ENCODE results near the gene HYKK. TPM values are rescaled to one million over a fixed set of nuclear protein-coding genes. Genes with fewer than 3 reads are reported as not detected.

The HYKK gene
- total and polyA plus RNA-seq, 2 donors (not counting 1 experiment from before 2014, with no cell fraction given), result 0.28 to 0.42 TPM

GRCh38 chr15:78540871-78541743 is 33.7 kb downstream of the HYKK start:
- peak overlapping the region; percentile 79 for H2AFZ ChIP-seq (ENCODE audit: insufficient read depth, low read depth, low read length, poor library complexity, severe bottlenecking)
- CTCF ChIA-PET, result interaction anchor here (1.0 kb wide), 1 partner anchor 25 kb away, joined by 4 read pairs; the partner anchor contains the start of gene CHRNA5
- no peaks in the 10 kb centered on the region for H3K27me3 Mint-ChIP-seq
- H3K9ac ChIP-seq (ENCODE audit: low read length), result peak overlapping the region; percentile 97
- H3K4me2 ChIP-seq (replicated peaks; ENCODE audit: low read depth, low read length, poor library complexity, severe bottlenecking), result peak overlapping the region; percentile 94
- no peak for TF ChIP-seq EZH2 (IDR thresholded peaks at IDR 0.05; ENCODE audit: borderline replicate concordance, insufficient read depth, low read depth, low read length, poor library complexity, severe bottlenecking)
- TF ChIP-seq, protein P1, sequence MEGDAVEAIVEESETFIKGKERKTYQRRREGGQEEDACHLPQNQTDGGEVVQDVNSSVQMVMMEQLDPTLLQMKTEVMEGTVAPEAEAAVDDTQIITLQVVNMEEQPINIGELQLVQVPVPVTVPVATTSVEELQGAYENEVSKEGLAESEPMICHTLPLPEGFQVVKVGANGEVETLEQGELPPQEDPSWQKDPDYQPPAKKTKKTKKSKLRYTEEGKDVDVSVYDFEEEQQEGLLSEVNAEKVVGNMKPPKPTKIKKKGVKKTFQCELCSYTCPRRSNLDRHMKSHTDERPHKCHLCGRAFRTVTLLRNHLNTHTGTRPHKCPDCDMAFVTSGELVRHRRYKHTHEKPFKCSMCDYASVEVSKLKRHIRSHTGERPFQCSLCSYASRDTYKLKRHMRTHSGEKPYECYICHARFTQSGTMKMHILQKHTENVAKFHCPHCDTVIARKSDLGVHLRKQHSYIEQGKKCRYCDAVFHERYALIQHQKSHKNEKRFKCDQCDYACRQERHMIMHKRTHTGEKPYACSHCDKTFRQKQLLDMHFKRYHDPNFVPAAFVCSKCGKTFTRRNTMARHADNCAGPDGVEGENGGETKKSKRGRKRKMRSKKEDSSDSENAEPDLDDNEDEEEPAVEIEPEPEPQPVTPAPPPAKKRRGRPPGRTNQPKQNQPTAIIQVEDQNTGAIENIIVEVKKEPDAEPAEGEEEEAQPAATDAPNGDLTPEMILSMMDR (IDR thresholded peaks at IDR 0.05), result no peak
- intact Hi-C loops (cut with micrococcal nuclease), result loop anchor here (1.0 kb wide), 5 partner anchors 24 to 464 kb away; partner anchors contain the start of genes CHRNA5, HYKK, IREB2 and SKIC8
- H4K20me1 ChIP-seq (ENCODE audit: control insufficient read depth, insufficient read depth, low read length, poor library complexity, severe bottlenecking), result peaks cover 3% of the 10 kb centered on the region
- peak overlapping the region; percentile 89 to 99 (median 97) for H3K4me3 ChIP-seq (ENCODE audit: control extremely low read depth in 1 of 5, extremely low read depth in 1 of 5, insufficient read depth in 1 of 5, low read depth in 2 of 5, low read length in 4 of 5)
- no peak for ATAC-seq (ENCODE audit: low read depth)
- no peaks in the 10 kb centered on the region for H3K9me3 Mint-ChIP-seq (ENCODE audit: insufficient read depth)
- H3K79me2 ChIP-seq (ENCODE audit: control insufficient read depth, insufficient read depth, low read length), result peaks cover 24% of the 10 kb centered on the region
- H3K36me3 ChIP-seq (replicated peaks in 1 of 2; ENCODE audit: control extremely low read depth in 1 of 2, control insufficient read depth in 1 of 2, extremely low read depth in 1 of 2, insufficient read depth in 2 of 2, low read length in 1 of 2), result peaks cover 12 to 37% of the 10 kb centered on the region in 2 experiments
- POLR2A ChIA-PET, result interaction anchor here (1.0 to 2.5 kb wide), 4 partner anchors 15 to 332 kb away, joined by 3 to 17 read pairs (median 8); partner anchors contain the start of genes CHRNA5 and IREB2
- no peaks in the 10 kb centered on the region for H3K27me3 ChIP-seq (replicated peaks in 1 of 4; ENCODE audit: control extremely low read depth in 1 of 4, control insufficient read depth in 3 of 4, insufficient read depth in 4 of 4, low read length in 3 of 4)
- H3K4me3 Mint-ChIP-seq, result peak overlapping the region; percentile 98
- peaks cover 12 to 23% of the 10 kb centered on the region in 2 donors for H3K4me1 ChIP-seq (ENCODE audit: control insufficient read depth in 2 of 2, insufficient read depth in 2 of 2, low read length in 2 of 2)
- peak; percentile 51 for DNase-seq
- peak overlapping the region; percentile 100 for H3K27ac Mint-ChIP-seq
- WGBS (ENCODE audit: insufficient coverage), result 5% methylated on average over 15 of the region's 17 CpGs
- no peaks in the 10 kb centered on the region for H3K9me3 ChIP-seq (ENCODE audit: control extremely low read depth in 1 of 3, control insufficient read depth in 2 of 3, insufficient read depth in 1 of 3, low read length in 2 of 3)
- H3K4me1 Mint-ChIP-seq, result peaks cover 27% of the 10 kb centered on the region
- peak overlapping the region; percentile 83 to 88 for H3K27ac ChIP-seq (ENCODE audit: low read length in 2 of 2)

- Mint-ChIP-seq H3K27ac (peak overlapping the region; percentile 100), H3K27me3 (no peaks in the 10 kb centered on the region), H3K4me3 (peak overlapping the region; percentile 98), H3K9me3 (ENCODE audit: insufficient read depth) (no peaks in the 10 kb centered on the region), H3K4me1 (peaks cover 27% of the 10 kb centered on the region)
- H2AFZ ChIP-seq (ENCODE audit: insufficient read depth, low read depth, low read length, poor library complexity, severe bottlenecking), result peak overlapping the region; percentile 79
- peak overlapping the region; percentile 97 for H3K9ac ChIP-seq (ENCODE audit: low read length)
- POLR2A ChIA-PET, result interaction anchor here (1.3 to 2.5 kb wide), 2 partner anchors 24 to 332 kb away, joined by 3 to 17 read pairs; partner anchors contain the start of gene CHRNA5
- H3K4me2 ChIP-seq (replicated peaks; ENCODE audit: low read depth, low read length, poor library complexity, severe bottlenecking), result peak overlapping the region; percentile 94
- DNase-seq (no peak), ATAC-seq (ENCODE audit: low read depth) (no peak)
- no peak for TF ChIP-seq EZH2 (IDR thresholded peaks at IDR 0.05; ENCODE audit: borderline replicate concordance, insufficient read depth, low read depth, low read length, poor library complexity, severe bottlenecking)
- TF ChIP-seq, protein P1 (IDR thresholded peaks at IDR 0.05), result no peak
- CTCF ChIA-PET, result interaction anchor here (1.0 kb wide), 1 partner anchor 24 kb away, joined by 4 read pairs; the partner anchor contains the start of gene CHRNA5
- peaks cover 24% of the 10 kb centered on the region for H3K79me2 ChIP-seq (ENCODE audit: control insufficient read depth, insufficient read depth, low read length)
- H3K4me1 ChIP-seq (ENCODE audit: control insufficient read depth in 2 of 2, insufficient read depth in 2 of 2, low read length in 2 of 2), result peaks cover 12 to 23% of the 10 kb centered on the region in 2 donors
- peaks cover 5% of the 10 kb centered on the region for H4K20me1 ChIP-seq (ENCODE audit: control insufficient read depth, insufficient read depth, low read length, poor library complexity, severe bottlenecking)
- peak overlapping the region; percentile 83 to 88 for H3K27ac ChIP-seq (ENCODE audit: low read length in 2 of 2)
- no CpG with 5 or more reads among the region's 1 CpG for WGBS (ENCODE audit: insufficient coverage)
- no peaks in the 10 kb centered on the region for H3K9me3 ChIP-seq (ENCODE audit: control extremely low read depth in 1 of 3, control insufficient read depth in 2 of 3, insufficient read depth in 1 of 3, low read length in 2 of 3)
- peak overlapping the region; percentile 89 to 99 (median 97) for H3K4me3 ChIP-seq (ENCODE audit: control extremely low read depth in 1 of 5, extremely low read depth in 1 of 5, insufficient read depth in 1 of 5, low read depth in 2 of 5, low read length in 4 of 5)
- H3K36me3 ChIP-seq (replicated peaks in 1 of 2; ENCODE audit: control extremely low read depth in 1 of 2, control insufficient read depth in 1 of 2, extremely low read depth in 1 of 2, insufficient read depth in 2 of 2, low read length in 1 of 2), result peaks cover 14 to 42% of the 10 kb centered on the region in 2 experiments
- H3K27me3 ChIP-seq (replicated peaks in 1 of 4; ENCODE audit: control extremely low read depth in 1 of 4, control insufficient read depth in 3 of 4, insufficient read depth in 4 of 4, low read length in 3 of 4), result no peaks in the 10 kb centered on the region
- intact Hi-C loops (cut with micrococcal nuclease), result no loop called here
Observed at GRCh38 chr15:78541744-78542034, 34.3 kb downstream of the HYKK start.
